HG02885 (cell line): ENCODE data around the gene RWDD3.
A peak's percentile ranks its signal among the peaks of the same experiment; 100 is the strongest.

ENCODE experiments used
- ATAC-seq: cut with Tn5 transposase; IDR thresholded peaks from one replicate; pipeline ENCODE4 v1.9.1; 2021; ENCODE audit warnings: mild to moderate bottlenecking; ENCODE audit not compliant: unreplicated experiment, poor library complexity

RWDD3 gene

GRCh38 chr1:95278173-95279006, 44.4 kb downstream of the RWDD3 start:
- ATAC-seq, result peak; percentile 83

- ATAC-seq, result no peak
Observed at GRCh38 chr1:95281781-95282517, 47.9 kb downstream of the RWDD3 start.

GRCh38 chr1:95282518-95282895, 48.5 kb downstream of the RWDD3 start:
- ATAC-seq, result no peak

GRCh38 chr1:95284420-95284819, 50.4 kb downstream of the RWDD3 start:
- ATAC-seq, result no peak

GRCh38 chr1:95286479-95286878, 52.5 kb downstream of the RWDD3 start:
- ATAC-seq, result no peak

GRCh38 chr1:95287081-95287480, 53.1 kb downstream of the RWDD3 start:
- no peak for ATAC-seq

GRCh38 chr1:95287825-95288224, 53.8 kb downstream of the RWDD3 start:
- ATAC-seq, result no peak
